Activated CD4-positive, alpha-beta T cell treated with anti-CD3 and anti-CD28 coated beads, Interleukin-2, amount 50 U/mL, for 24 hours (primary cell): ENCODE data around the gene ISOC2.
"Not testable (repeated sequence)": the region's sequence is repeated elsewhere in the genome, so short reads cannot be mapped to it uniquely, and the experiment has no call there.

Experiments
- DNase-seq, 2 donors: peaks; one replicate each; pipeline ENCODE4 v3.0.0-alpha.2; 2020; ENCODE audit warnings: low read depth in 1 of 2, low spot score in 1 of 2

The ISOC2 gene

DNA sequence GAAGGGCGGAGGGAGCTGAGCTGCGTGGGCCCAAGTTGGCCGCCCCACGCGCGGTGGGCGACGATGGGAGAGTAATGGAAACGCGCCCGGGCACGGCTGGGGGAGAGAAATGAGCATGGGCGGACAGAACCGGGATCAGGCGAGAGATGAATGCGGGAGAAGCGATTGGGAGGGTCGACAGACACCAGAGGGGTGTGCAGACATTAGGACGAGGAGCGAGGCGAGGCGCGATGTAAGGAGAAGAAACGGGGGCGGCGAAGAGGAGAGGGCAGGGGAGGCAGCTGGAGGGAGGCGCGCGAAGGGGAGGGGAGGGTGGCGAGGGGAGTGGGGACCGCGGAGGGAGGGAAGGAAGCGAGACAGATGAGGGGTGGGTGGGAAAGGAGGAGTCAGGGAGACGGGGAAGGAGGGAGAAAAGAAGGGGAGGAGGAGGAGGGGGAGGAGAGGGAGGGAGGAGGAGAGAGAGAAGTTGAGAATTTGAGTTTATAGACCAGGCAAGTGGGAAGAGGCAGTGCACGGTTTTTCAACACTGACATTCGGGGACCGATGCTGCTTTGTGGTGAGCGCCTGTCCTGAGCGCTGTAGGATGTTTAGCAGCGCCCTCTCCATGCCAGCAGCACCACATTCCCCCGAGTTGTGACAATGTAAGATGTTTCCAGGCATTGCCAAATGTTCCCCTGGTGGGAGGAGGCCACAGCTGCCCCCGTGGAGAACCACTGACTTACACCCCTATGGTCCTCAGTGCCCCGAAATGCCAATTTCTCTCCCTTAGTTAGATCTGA is 18.2 kb downstream of the ISOC2 start, which contains the start of gene SHISA7:
TSS of gene SHISA7 (minus strand) at position 256 of the 779 bp plus-strand sequence. CDS start 437 bp downstream, outside the sequence.
- no peak for DNase-seq

DNA sequence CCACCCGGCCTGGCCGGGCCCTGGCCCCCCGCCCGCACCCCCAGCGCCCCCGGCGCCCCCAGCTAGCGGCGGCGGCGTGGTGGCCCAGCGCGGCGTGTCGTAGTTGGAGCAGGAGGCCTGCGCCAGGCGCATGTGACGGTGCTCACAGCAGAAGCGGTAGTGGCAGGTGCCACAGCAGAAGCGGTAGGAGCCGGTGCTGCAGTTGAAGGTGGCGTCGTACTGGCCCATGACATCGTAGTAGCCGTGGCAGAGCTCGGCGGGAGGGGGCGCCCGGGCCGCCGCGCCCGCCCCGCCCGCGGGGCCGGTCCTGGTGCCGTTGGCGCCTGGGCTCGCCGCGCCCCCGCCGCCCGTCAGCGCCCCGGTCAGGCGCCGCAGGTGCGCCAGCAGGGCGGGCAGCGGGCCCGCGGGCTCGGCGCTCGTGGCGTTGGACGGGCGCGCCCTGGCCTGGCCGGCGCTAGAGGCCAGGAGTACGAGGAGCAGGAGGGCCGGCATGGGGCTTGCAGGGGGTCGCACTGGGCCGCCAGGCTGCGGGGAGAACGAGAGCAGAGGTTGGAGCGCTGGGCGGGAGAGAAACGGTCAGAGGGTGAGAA is 19.0 kb downstream of the ISOC2 start:
- no peak for DNase-seq

DNA sequence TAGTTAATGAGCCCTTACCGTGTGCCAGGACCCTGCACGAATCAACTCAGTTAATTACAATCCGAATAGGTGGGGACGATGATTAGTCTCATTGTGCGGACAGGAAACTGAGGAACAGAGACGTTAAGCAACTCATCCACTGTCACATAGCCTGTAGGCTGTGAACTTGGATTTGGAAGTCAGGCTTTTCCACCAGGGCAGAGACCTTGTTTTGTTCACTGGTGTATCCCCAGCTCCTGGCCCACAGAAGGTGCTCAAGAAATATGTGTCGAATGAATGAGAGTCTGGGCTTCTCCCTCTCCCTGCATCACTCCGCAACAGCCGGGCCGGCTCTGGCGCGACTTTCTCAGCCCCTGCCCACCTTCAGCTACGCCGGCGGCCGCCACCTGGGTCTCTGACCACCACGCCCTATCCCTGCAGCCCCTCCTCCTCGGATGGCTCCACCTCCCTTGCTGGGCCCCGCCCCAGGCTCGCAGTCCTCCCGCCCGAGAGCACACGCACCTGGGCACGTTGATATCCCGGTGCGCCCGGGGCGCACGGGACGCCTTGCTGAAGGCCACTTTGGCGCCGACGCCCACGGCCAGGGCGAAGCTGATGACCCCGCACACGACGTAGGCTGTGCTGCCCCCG is 19.6 kb downstream of the ISOC2 start:
- no peak for DNase-seq

DNA sequence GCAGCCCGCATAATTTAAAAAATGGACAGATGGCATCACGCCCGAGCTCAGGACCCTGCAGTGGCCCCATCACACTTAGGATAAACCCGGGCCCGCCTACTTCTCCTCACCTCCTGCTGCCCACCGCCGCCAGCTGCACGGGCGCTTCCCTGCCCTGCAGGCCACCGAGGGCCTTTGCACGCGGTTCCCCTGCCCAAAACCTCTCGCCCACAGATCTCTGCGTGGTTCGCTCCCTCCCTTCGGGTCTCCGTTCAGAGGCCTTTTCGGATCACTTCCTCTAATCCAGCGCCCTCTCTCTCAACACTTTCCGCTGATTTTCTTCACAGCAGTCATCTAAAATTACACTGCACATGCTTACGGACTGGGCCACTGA is 20.1 kb downstream of the ISOC2 start:
- no peak for DNase-seq

GRCh38 chr19:55440411-55441105 is 20.9 kb downstream of the ISOC2 start:
- DNase-seq = no peak

DNA sequence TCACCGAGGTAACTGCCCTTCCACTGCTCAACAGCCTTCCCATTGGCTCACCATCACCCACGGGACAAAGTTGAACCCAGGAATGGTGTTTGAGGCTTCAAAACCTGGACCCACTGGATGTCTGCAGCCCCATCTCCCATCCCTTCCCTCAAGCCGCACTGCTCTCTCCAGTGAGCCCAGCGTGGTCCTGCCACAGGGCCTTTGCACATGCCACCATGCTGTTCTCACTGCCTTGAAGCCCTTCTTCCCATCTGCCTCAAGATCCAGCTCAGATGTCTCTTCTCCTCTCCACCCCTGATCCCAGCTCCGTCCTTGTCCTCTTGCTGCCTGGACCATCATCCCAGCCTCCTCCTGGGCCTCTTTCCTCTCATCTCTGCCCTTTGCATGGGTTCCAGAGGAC is 22.4 kb downstream of the ISOC2 start:
- no peak for DNase-seq

DNA sequence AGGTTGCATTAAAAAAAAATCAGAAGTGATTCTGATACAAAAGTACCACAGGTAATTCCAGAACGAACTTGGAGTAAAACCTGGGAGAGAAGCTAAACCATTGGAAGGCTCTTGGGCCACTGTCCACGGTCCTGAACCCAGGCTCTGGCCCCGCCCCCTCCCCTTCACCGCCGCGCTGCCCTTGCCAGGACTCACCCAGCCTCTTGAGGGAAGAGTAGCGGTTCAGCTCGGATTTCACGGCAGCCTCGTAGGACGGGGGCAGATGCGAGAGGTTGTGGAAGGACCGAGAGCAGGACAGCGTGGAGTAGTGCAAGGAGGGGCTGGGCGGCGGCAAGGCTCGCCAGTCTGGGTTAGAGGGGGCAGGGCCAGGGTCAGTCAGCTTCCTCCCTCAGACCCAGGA is 24.0 kb downstream of the ISOC2 start:
- DNase-seq = no peak

- no peak for DNase-seq
Observed at GRCh38 chr19:55436847-55437246, 24.6 kb downstream of the ISOC2 start.

- DNase-seq = no peak
Observed at GRCh38 chr19:55435020-55435419, 26.4 kb downstream of the ISOC2 start.

DNA sequence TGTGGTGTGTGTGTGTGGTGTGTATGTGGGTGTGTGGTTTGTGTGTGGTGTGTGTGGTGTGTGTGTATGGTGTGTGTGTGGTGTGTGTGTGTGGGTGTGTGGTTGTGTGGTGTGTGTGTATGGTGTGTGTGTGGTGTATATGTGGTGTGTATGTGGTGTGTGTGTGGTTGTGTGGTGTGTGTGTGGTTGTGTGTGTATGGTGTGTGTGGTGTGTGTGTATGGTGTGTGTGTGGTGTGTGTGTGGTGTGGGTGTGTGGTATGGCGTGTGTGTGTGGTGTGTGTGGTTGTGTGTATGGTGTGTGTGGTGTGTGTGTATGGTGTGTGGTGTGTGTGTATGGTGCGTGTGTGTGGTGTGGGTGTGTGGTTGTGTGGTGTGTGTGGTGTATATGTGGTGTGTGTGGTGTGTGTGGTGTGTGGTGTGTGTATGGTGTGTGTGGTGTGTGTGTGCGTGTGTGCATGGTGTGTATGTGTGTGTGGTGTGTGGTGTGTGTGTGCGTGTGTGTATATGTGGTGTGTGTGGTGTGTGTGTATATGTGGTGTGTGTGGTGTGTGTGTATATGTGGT is 27.0 kb downstream of the ISOC2 start:
- no peak for DNase-seq

DNA sequence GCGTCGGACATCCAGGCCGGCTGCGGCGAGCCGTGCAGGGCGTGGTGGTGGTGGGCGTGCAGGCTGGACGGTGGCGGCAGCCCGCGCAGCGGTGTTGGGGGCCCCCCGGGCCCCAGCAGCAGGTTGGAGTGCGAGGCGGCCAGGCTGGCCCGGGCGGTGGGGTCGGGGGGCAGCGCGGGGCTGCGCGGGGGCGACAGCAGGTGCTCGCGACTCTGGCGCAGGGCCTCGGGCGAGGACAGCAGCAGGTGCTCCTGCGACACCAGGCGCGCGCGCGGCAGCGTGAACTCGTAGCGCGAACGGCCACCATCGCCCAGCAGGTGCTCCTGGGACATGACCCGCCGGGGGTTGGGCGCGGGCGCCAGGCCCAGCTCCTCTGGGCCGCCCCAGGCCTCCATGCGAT is 28.1 kb downstream of the ISOC2 start:
- no peak for DNase-seq

DNA sequence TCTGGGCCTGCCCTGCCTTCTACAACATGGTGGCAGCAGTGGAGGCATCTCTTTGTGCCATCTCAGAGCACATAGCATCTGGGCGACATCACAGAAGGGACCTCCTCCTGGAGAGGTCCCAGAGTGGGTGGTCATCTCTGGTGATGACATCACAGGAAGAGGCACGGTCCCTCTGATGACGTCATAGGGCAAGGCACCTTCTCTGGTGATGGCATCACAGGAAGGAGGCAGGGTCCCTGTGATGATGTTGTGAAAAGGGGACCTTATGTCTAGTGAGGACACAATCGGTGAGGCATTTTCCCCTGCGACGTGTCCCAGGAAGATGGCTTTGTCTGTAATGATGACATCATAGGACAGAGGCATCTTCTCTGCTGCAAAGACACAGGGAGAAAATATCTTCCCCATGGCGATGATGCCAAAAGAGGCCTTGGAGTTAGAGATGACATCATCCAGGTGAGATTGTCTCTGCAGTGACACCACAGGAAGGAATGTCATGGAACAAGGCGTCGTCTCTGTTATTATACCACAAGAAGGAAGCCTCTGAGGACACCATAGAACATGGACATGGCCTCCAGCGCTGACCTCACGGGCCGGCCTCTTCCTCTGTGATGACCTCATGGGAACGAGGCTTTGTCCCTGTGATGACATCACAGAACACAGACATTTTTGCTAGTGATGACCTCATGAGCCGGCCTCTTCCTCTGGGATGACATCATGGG is 29.0 kb downstream of the ISOC2 start:
- DNase-seq = no peak

- DNase-seq = no peak
Observed at GRCh38 chr19:55431183-55431582, 30.3 kb downstream of the ISOC2 start.

GRCh38 chr19:55426042-55426441 is 35.4 kb downstream of the ISOC2 start:
- DNase-seq = no peak

DNA sequence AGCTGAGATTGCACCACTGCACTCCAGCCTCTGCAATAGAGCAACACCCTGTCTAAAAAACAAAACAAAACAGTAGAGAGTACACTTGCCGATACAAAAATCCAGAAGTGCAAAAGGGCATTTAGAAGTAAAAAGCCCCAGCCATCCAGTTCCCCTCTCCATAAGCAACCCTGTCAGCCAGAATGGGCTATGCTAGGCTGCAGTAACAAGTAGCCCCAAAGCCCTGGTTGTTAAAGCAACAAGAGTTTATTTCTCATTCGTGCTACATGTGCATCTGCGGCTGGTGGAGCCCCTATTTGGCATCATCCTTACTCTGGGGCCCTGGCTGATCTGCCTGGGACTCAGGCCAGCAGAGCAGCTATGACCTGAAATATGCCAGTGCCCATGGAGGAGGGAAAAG is 36.9 kb downstream of the ISOC2 start:
- no peak for DNase-seq

GRCh38 chr19:55423225-55424005 is 38.0 kb downstream of the ISOC2 start:
- DNase-seq = no peak

DNA sequence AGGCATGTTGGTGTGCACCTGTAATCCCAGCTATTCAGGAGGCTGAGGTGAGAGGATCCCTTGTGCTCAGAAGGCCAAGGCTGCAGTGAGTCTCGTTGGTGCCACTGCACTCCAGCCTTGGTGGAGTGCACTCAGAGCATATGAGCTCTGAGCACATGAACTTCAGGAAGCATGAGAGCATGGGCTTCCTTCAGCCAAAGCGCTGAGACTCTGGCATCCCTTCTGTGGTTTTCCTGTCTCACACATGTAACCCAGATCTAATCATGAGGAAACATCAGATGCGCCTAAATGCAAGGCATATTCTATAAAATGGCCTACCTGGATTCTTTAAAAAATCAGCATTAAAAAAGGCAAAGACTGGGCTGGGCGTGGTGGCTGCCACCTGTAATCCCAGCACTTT is 40.2 kb downstream of the ISOC2 start:
- not testable (repeated sequence) for DNase-seq

DNA sequence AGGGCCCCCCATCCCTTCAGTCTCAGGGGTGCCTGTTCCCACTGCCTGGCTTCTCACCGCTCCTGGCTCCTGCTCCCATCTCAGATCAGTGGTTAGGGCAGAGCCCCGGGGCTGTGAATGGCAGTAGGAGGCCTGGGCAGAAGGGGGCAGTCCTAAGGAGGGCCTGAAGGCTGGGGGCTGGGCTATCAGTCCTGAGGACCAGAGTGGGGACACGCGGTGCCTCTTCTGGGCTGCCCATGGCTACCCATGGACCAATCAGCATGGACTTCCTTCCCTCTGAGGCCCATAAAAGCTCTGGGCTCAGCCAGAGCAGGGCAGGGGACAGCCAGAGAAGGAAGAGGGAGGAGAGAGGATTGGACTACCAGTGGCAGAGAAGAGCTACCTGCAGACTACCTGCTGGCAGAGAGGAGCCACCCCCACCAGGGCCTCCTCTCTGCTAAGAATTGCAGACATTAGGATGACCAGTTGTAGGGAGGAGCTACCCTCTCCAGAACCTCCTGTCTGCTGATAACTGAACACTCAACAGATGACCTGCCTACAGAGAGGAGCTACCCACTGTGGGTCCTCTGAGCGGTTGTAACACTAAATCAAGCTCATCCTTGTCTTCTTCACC is 41.7 kb downstream of the ISOC2 start:
- no peak for DNase-seq

DNA sequence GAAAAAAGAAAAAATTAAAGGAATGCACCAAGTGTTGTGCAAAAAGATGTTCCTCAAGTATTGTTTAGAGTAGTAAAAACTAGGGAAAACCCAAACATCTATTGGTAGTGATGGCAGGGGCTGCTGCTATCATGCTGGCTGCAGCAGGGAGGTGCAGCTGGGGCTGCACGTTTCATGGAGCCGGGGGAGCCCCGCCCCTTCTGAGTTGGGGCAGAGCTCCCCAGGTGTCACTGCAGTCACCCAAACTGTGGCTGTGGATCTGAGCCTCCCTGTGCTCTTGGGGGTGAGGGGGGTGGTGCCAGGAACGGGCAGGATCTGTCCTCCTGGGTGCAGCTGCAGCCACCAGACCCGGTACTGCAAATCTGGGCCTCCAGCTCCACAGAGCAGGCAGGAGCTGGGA is 42.3 kb downstream of the ISOC2 start:
- DNase-seq = no peak

GRCh38 chr19:55418185-55418584 is 43.3 kb downstream of the ISOC2 start:
- peak in 1 of 2 donors; percentile 48 for DNase-seq
